GM12801 (cell line): Measurements from ENCODE around the gene C19orf73.

Experiments
- TF ChIP-seq, protein P1 (sequence below): IDR thresholded peaks from one replicate; pipeline ENCODE4 v1.5.1; 2011; ENCODE audit warnings: control low read depth; ENCODE audit not compliant: insufficient read length; ENCODE audit errors: extremely low read depth

C19orf73 gene

DNA sequence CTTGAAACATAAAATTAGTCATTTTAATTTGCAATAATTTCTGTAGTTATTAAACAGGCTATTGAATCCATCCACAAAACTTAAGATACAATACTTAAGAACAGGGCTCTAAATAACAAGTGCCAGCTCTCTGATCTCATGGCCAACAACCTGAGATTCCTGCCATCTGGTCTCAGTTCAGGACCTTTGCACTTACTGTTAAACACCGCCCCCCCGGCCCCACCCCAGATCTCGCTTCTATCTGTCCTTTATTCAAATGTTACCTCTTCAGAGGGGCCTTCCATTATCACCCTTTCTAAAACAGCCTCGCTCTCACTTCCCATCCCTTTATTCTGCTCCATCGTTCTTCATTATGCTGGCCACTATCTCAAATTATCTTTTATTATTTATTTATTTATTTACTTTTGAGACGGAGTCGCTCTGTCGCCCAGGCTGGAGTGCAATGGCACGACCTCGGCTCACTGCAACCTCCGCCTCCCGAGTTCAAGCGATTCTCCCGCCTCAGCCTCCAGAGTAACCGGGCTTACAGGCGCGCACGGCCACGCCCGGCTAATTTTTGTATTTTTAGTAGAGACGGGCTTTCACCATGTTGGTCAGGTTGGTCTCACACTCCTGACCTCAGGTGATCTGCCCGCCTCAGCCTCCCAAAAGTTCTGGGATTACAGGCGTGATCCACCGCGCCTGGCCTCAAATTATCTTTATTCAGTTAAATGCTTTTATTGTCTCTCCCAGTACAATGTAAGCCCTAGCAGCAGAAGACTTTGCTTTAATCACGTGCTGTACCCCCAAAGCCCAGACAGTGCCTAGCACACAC lies 34.5 kb downstream of the C19orf73 start:
- TF ChIP-seq, protein P1, sequence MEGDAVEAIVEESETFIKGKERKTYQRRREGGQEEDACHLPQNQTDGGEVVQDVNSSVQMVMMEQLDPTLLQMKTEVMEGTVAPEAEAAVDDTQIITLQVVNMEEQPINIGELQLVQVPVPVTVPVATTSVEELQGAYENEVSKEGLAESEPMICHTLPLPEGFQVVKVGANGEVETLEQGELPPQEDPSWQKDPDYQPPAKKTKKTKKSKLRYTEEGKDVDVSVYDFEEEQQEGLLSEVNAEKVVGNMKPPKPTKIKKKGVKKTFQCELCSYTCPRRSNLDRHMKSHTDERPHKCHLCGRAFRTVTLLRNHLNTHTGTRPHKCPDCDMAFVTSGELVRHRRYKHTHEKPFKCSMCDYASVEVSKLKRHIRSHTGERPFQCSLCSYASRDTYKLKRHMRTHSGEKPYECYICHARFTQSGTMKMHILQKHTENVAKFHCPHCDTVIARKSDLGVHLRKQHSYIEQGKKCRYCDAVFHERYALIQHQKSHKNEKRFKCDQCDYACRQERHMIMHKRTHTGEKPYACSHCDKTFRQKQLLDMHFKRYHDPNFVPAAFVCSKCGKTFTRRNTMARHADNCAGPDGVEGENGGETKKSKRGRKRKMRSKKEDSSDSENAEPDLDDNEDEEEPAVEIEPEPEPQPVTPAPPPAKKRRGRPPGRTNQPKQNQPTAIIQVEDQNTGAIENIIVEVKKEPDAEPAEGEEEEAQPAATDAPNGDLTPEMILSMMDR, result no peak

DNA sequence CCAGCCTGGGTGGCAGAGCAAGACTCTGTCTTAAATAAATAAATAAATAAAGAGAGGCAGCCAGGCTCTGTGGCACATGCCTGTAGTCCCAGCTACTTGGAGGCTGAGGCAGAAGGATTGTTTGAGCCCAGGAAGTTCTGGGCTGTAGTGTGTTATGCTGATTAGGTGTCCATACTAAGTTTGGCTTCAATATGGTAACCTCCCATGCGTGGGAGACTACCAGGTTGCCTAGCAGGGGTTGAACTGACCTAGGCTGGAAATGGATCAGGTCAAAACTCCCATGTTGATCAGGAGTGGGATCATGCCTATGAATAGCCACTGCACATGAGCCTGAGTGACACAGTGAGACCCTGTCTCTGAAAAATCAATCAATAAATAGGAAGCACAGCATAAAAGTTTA lies 37.7 kb downstream of the C19orf73 start:
- TF ChIP-seq, protein P1, result no peak

DNA sequence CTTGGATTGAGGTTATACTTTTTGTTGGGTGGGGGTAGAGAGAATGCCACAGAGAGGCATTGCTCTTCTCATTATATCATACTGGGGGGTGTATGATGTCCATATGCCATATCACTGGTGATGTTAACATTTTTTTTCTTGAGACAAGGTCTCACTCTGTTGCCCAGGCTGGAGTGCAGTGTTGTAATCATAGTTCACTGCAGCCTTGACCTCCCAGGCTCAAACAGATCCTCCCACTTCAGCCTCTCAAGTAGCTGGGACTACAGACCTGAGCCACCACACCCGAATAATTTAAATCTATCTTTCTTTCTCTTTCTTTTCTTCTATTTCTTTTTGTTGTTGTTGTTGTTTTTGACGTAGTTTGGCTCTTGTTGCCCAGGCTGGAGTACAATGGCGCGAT lies 38.6 kb downstream of the C19orf73 start:
- TF ChIP-seq, protein P1, result no peak

DNA sequence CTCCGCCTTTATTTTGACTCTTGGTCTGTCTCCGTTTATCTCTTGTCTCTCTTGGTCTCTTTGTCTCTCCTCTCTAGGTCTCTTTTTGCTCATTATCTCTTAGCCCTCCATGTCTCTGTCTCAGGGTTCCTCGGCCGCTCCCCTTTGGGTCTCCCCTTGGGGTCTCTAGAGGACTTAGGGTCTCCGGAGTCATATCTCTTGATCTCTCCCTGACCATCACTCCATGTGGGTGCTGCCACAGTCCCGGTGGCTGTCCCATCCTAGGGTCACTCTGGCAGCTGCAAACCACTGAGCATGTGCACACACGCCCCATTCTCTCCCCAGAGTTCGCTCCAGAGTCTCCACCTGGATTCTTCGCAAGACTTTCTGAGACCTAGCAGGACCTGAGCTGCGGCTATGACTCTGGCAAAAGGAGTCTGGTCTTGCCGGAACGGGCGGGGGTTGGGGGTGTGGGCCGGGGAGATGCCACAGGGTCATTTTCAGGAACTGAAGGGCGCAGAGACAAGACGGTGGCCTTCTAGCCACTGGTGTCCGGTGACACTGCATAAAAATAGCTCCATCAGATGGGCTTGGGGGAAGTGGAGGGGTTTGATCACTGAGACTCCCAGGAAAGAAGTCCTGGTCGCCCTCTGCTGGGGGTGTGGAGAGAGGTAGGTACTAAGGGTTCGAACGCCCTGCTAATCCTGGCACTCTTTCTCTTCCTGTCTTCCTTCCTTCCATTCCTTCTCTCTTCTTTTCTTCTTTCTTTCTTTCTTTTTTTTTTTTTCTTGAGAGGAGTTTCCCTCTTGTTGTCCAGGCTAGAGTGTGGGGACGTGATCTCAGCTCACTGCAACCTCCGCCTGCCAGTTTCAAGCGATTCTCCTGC lies 45.2 kb downstream of the C19orf73 start:
- TF ChIP-seq, protein P1, result no peak

DNA sequence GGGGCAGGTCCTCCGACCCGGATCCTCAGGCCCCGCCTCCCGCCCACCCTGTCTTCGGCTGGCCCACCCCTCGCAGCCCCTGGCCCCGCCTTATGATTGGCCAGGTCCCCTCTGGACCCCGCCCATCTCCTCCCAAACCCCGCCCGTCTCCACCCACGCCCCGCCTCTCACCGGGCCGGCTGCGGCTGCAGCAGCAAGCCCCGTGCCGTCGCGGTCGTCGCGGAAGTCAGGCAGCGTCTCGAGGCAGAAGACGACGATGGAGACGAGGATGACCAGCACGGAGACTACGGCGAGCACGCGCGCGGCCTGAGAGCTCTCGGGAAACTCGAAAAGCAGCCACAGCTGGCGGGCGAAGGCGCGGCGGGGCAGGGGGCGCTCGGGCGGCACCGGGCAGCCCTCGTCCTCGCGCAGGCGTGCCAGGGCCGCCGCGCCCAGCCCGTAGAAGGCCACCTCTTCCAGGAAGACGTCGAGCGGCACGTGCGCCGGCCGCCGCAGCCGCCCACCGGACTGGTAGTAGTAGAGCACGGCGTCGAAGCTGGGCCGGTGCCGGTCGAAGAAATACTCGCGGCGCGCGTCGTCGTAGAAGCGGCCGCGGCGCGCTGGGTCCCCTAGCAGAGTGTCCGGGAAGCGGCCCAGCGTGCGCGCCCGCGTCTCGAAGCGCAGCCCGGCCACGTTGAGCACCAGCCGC lies 46.9 kb downstream of the C19orf73 start:
- TF ChIP-seq, protein P1, result no peak

DNA sequence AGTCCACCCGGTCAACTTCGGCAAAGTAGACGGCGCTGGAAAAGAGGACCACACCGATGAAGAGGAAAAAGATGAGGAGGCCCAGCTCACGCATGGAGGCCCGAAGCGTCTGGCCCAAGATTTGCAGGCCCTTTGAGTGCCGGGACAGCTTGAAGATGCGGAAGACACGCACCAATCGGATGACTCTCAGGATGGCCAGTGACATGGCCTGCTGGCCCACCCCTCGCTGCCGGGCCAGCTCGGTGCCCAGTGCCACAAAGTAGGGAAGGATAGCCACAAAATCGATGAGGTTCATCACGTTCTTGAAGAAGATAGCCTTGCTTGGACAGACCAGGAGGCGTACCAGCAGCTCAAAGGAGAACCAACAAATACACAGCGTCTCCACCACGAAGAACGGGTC lies 48.5 kb downstream of the C19orf73 start:
- TF ChIP-seq, protein P1, result no peak

DNA sequence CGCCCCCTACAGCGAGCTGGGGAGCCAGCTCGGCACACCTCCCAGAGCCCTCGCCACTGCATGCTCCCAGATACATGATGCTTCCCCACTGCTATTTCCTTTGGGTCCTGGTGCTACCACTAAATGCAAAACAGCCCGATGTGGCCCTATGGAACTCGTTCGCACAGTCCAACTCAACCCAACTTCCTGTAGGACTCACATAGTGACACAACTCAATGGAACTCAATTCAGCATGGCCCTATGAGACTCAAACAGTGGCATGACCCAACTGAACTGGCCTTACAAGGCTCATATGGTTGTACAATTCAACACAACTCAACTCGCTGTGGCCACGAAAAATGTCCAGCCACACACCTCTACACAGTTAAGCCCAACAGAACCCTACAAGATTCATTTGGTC lies 49.9 kb downstream of the C19orf73 start:
- TF ChIP-seq, protein P1, result no peak
